Measurements from ENCODE around the gene SMIM35.
"Not testable (repeated sequence)": the region's sequence is repeated elsewhere in the genome, so short reads cannot be mapped to it uniquely, and the experiment has no call there.

Gene SMIM35

GRCh38 chr11:117986981-117987574, 99.7 kb downstream of the SMIM35 start:
- ATAC-seq (peak; percentile 61), DNase-seq (peak; percentile 70 to 83)
- Mint-ChIP-seq H3K4me3 (peak overlapping the region; percentile 83 to 87), H3K27ac (peak overlapping the region; percentile 74 to 83), H3K27me3 (no peaks in the 10 kb centered on the region), H3K9me3 (no peaks in the 10 kb centered on the region), H3K4me1 (peaks cover 84% of the 10 kb centered on the region)

GRCh38 chr11:117985953-117986887, 100.5 kb downstream of the SMIM35 start, which contains the start of gene IL10RA:
Gene IL10RA (plus strand): TSS chr11:117986394. CDS start chr11:117986468, 74 bp downstream.
- peak within 1 kb of the TSS; percentile 83 to 87 for H3K4me3 Mint-ChIP-seq
- peak within 1 kb of the TSS; percentile 83 to 87 for H3K27ac Mint-ChIP-seq
- DNase-seq (peak; percentile 88), ATAC-seq (peak; percentile 86)
- no peaks in the 10 kb centered on the region for H3K9me3 Mint-ChIP-seq
- H3K4me1 Mint-ChIP-seq: peaks cover 82% of the 10 kb centered on the region
- no peaks in the 10 kb centered on the region for H3K27me3 Mint-ChIP-seq

GRCh38 chr11:117984476-117984875, 102.3 kb downstream of the SMIM35 start:
- DNase-seq: no peak
- H3K4me3 Mint-ChIP-seq: peak overlapping the region; percentile 83 to 87
- H3K9me3 Mint-ChIP-seq: no peaks in the 10 kb centered on the region
- H3K27ac Mint-ChIP-seq: peak overlapping the region in 1 of 2 donors; percentile 67
- peaks cover 83% of the 10 kb centered on the region for H3K4me1 Mint-ChIP-seq
- H3K27me3 Mint-ChIP-seq: no peaks in the 10 kb centered on the region
- ATAC-seq: no peak

- ATAC-seq (no peak), DNase-seq (no peak)
- no peak overlapping the region for H3K27ac Mint-ChIP-seq
- H3K9me3 Mint-ChIP-seq: no peaks in the 10 kb centered on the region
- H3K4me1 Mint-ChIP-seq: peaks cover 80% of the 10 kb centered on the region
- H3K4me3 Mint-ChIP-seq: no peak overlapping the region
- no peaks in the 10 kb centered on the region for H3K27me3 Mint-ChIP-seq
Observed at GRCh38 chr11:117983163-117983475, 103.6 kb downstream of the SMIM35 start.

- H3K4me3 Mint-ChIP-seq: no peak overlapping the region
- H3K27ac Mint-ChIP-seq: no peak overlapping the region
- H3K27me3 Mint-ChIP-seq: no peaks in the 10 kb centered on the region
- DNase-seq: no peak
- H3K4me1 Mint-ChIP-seq: peaks cover 87% of the 10 kb centered on the region
- no peak for ATAC-seq
- no peaks in the 10 kb centered on the region for H3K9me3 Mint-ChIP-seq
Observed at GRCh38 chr11:117980720-117981119, 106.0 kb downstream of the SMIM35 start.

GRCh38 chr11:117980280-117980679, 106.5 kb downstream of the SMIM35 start:
- H3K27me3 Mint-ChIP-seq: no peaks in the 10 kb centered on the region
- H3K27ac Mint-ChIP-seq: peak overlapping the region in 1 of 2 donors; percentile 67
- H3K9me3 Mint-ChIP-seq: no peaks in the 10 kb centered on the region
- ATAC-seq (peak; percentile 42), DNase-seq (no peak)
- H3K4me3 Mint-ChIP-seq: peak overlapping the region; percentile 1 to 58
- peaks cover 89% of the 10 kb centered on the region for H3K4me1 Mint-ChIP-seq

- DNase-seq (no peak), ATAC-seq (peak; percentile 71)
- peaks cover 89% of the 10 kb centered on the region for H3K4me1 Mint-ChIP-seq
- H3K27ac Mint-ChIP-seq: peak overlapping the region in 1 of 2 donors; percentile 88
- H3K9me3 Mint-ChIP-seq: no peaks in the 10 kb centered on the region
- H3K4me3 Mint-ChIP-seq: peak overlapping the region; percentile 1 to 58
- H3K27me3 Mint-ChIP-seq: no peaks in the 10 kb centered on the region
Observed at GRCh38 chr11:117979481-117980211, 107.1 kb downstream of the SMIM35 start.

- peak overlapping the region; percentile 6 to 58 for H3K4me3 Mint-ChIP-seq
- DNase-seq (no peak), ATAC-seq (no peak)
- H3K4me1 Mint-ChIP-seq: peaks cover 89% of the 10 kb centered on the region
- peak overlapping the region in 1 of 2 donors; percentile 88 for H3K27ac Mint-ChIP-seq
- no peaks in the 10 kb centered on the region for H3K27me3 Mint-ChIP-seq
- H3K9me3 Mint-ChIP-seq: no peaks in the 10 kb centered on the region
Observed at GRCh38 chr11:117978991-117979390, 107.8 kb downstream of the SMIM35 start.

GRCh38 chr11:117978291-117978910, 108.4 kb downstream of the SMIM35 start:
- not testable (repeated sequence) for H3K27me3 Mint-ChIP-seq, H3K9me3 Mint-ChIP-seq, ATAC-seq, DNase-seq
- H3K4me1 Mint-ChIP-seq: peaks cover 88% of the 10 kb centered on the region
- H3K27ac Mint-ChIP-seq: peak overlapping the region in 1 of 2 donors; percentile 93
- H3K4me3 Mint-ChIP-seq: peak overlapping the region in 1 of 2 donors; percentile 85

GRCh38 chr11:117977612-117978264, 109.0 kb downstream of the SMIM35 start:
- H3K27me3 Mint-ChIP-seq, ATAC-seq, H3K9me3 Mint-ChIP-seq: not testable (repeated sequence)
- H3K4me1 Mint-ChIP-seq: peaks cover 88% of the 10 kb centered on the region
- H3K27ac Mint-ChIP-seq: peak overlapping the region; percentile 64 to 93
- peak overlapping the region; percentile 74 to 85 for H3K4me3 Mint-ChIP-seq
- peak; percentile 50 to 66 for DNase-seq

GRCh38 chr11:117977029-117977428, 109.7 kb downstream of the SMIM35 start:
- no peak for DNase-seq
- H3K4me1 Mint-ChIP-seq: peaks cover 89% of the 10 kb centered on the region
- no peaks in the 10 kb centered on the region for H3K9me3 Mint-ChIP-seq
- no peak for ATAC-seq
- no peaks in the 10 kb centered on the region for H3K27me3 Mint-ChIP-seq
- H3K27ac Mint-ChIP-seq: peak overlapping the region; percentile 8 to 36
- H3K4me3 Mint-ChIP-seq: peak overlapping the region; percentile 74 to 85

GRCh38 chr11:117976445-117976844, 110.3 kb downstream of the SMIM35 start:
- Mint-ChIP-seq H3K4me1 (peaks cover 89% of the 10 kb centered on the region), H3K9me3 (no peaks in the 10 kb centered on the region), H3K4me3 (peak overlapping the region; percentile 74 to 85)

GRCh38 chr11:117973503-117973860, 113.3 kb downstream of the SMIM35 start:
- DNase-seq (no peak), ATAC-seq (no peak)
- H3K4me3 Mint-ChIP-seq: peak overlapping the region in 1 of 2 donors; percentile 11
- no peak overlapping the region for H3K27ac Mint-ChIP-seq
- no peaks in the 10 kb centered on the region for H3K9me3 Mint-ChIP-seq
- no peaks in the 10 kb centered on the region for H3K27me3 Mint-ChIP-seq
- peaks cover 93% of the 10 kb centered on the region for H3K4me1 Mint-ChIP-seq

More at GRCh38 chr11:117976445-117976844, 110.3 kb downstream of the SMIM35 start:
- H3K27me3 Mint-ChIP-seq: no peaks in the 10 kb centered on the region
- no peak overlapping the region for H3K27ac Mint-ChIP-seq
- DNase-seq: no peak
- ATAC-seq: no peak

GRCh38 chr11:117972629-117973502, 113.9 kb downstream of the SMIM35 start:
- Mint-ChIP-seq H3K4me1 (peaks cover 89% of the 10 kb centered on the region), H3K9me3 (no peaks in the 10 kb centered on the region), H3K27ac (peak overlapping the region; percentile 5 to 67), H3K27me3 (no peaks in the 10 kb centered on the region), H3K4me3 (peak overlapping the region in 1 of 2 donors; percentile 11)
- no peak for DNase-seq
- no peak for ATAC-seq

Measured in stimulated activated naive CD8-positive, alpha-beta T cell treated with anti-CD3 and anti-CD28 coated beads, Interleukin-15, amount 100 ng/mL, for 72 hours (primary cell).